ENCODE measurements around the gene DNAAF3.

DNAAF3 gene

DNA sequence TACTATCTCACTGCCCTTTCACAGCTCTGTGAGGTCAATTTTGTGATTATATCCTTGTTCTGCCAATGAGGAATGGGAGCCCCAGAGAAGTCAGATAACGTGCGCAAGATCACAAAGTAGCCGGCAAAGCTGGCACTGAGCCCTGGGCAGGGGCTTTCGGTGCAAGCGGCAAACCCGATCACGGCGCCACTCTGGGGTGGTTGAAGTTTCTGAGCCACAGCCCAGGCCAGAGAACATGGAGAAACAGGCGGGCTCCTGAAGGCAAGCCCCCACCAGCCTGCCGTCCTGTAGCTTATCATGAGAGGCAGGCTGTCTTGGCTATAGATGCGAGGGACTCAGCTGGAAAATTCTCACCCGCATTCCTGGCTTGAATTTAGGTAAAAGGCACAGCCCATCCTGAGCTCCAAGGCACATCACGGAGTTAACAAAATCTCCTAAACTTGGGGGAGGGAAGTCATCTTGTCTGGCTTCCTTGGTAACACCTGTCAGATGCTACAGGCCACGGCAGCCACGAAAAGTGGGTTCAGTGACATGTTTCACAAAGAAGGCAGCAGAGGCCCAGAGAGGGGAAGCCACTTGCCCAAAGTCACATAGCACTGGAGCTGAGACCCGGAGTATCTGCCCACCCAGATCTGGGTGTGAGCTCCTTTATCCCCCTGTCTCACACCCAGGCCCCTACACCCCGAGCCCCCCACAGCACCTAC, 29.9 kb downstream of the DNAAF3 start:
- TF ChIP-seq, protein P1, sequence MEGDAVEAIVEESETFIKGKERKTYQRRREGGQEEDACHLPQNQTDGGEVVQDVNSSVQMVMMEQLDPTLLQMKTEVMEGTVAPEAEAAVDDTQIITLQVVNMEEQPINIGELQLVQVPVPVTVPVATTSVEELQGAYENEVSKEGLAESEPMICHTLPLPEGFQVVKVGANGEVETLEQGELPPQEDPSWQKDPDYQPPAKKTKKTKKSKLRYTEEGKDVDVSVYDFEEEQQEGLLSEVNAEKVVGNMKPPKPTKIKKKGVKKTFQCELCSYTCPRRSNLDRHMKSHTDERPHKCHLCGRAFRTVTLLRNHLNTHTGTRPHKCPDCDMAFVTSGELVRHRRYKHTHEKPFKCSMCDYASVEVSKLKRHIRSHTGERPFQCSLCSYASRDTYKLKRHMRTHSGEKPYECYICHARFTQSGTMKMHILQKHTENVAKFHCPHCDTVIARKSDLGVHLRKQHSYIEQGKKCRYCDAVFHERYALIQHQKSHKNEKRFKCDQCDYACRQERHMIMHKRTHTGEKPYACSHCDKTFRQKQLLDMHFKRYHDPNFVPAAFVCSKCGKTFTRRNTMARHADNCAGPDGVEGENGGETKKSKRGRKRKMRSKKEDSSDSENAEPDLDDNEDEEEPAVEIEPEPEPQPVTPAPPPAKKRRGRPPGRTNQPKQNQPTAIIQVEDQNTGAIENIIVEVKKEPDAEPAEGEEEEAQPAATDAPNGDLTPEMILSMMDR (IDR thresholded peaks at IDR 0.05; ENCODE audit: low read depth, low read length) = no peak
- H3K4me3 ChIP-seq (ENCODE audit: low read depth, low read length) = no peak overlapping the region

DNA sequence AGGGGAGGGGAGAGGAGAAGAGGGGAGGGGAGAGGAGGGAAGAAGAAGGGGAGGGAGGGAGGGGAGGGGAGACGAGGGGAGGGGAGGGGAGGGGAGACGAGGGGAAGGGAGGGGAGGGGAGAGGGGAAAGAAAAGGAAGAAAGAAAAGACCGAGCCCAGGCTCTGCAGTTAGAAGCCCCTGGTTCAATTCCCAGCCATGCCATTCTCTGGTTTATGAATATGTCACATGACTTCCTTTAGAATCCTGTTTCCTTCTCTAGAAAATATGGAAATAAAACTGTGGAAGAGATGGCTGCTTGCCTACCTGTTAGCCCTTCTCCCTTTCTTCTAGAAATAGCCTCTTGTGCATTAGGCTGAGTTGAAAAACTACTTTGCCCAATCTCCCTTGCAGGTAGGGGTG, 31.7 kb downstream of the DNAAF3 start:
- TF ChIP-seq, protein P1 (IDR thresholded peaks at IDR 0.05; ENCODE audit: low read depth, low read length) = no peak
- H3K4me3 ChIP-seq (ENCODE audit: low read depth, low read length) = no peak overlapping the region

DNA sequence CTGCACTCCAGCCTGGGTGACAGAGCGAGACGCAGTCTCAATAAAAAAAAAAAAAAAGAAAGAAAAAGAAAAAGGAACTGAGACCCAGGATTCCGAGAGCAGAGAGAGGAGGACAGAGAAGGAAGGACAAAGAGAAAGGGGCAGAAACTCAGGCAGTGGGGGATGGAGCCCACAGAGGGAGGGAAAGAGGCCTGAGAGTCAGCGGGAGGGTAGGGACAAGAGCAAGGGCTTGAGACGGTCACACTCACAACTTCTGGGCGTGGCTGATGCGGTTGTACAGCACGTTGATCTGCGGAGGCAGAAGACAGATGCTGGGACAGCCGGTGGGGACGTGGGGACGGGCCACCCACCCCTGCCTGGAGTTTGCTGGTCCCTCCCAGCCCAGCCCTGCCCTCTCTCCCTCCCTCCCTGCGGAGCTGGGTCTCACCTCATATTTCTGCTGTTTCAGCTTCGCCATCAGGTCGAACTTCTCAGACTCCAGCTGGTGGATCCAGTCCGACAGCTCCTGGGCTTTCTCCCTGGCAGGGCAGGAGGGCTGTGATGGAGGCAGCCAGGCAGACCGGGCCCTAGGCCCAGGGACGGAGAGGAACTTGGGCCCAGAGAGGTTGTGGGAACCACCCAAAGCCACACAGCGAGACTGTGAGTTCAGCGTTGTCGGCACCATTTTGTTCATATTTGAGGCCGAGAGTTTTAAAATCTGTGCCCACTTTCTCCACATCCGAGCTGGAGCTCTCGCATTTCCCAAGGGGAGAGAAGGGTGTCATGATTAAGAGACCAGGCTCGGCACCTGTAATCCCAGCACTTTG, 32.6 kb downstream of the DNAAF3 start:
- TF ChIP-seq, protein P1 (IDR thresholded peaks at IDR 0.05; ENCODE audit: low read depth, low read length) = no peak
- no peak overlapping the region for H3K4me3 ChIP-seq (ENCODE audit: low read depth, low read length)

DNA sequence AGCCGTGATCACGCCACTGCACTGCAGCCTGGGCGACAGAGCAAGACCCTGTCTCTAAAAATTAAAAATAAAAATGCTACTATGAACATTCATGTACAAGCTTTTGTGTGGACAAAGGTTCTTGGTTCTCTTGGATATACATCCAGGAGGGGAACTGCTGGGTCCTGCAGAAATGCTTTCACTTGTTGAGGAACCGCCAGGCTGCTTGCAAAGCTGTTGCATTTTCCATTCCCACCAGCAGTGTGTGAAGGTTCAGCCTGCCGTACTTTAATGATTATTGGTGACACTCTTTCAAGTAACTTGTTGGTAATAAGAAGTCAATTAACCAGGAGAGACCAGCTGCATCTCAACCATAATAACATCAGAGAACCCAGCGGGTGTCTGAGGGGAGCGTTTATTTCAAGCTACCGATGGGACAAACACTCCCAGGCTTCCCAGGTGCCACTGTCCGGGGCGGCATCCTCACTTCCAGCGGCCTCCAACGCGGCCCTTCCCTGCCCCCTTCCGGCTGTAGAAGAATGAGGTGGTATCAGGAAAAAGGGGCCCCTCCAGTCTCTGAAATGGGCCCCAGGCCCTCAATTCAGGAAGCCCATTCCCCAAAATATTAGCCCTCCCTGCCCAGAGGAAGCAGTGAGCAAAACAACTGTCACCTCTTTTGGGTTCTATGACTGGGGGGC, 33.8 kb downstream of the DNAAF3 start:
- TF ChIP-seq, protein P1 (IDR thresholded peaks at IDR 0.05; ENCODE audit: low read depth, low read length) = no peak
- no peak overlapping the region for H3K4me3 ChIP-seq (ENCODE audit: low read depth, low read length)

DNA sequence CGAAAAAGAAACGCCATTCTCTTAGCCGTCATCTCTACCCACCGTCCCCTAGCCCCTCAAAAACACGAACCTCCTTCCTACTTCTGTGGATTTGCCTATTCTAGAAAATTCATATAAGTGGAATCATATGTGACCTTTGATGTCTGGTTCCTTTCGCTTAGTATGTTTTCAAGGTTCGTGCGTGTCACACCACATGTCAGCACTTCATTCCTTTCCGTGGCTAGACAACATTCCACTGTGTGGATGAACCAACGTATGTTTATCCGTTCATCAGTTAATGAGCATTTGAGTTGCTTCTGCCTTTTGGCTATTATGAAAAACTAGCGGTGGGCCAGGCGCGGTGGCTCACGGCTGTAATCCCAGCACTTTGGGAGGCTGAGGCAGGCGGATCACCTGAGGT, 35.0 kb downstream of the DNAAF3 start:
- TF ChIP-seq, protein P1 (IDR thresholded peaks at IDR 0.05; ENCODE audit: low read depth, low read length) = no peak
- no peak overlapping the region for H3K4me3 ChIP-seq (ENCODE audit: low read depth, low read length)

DNA sequence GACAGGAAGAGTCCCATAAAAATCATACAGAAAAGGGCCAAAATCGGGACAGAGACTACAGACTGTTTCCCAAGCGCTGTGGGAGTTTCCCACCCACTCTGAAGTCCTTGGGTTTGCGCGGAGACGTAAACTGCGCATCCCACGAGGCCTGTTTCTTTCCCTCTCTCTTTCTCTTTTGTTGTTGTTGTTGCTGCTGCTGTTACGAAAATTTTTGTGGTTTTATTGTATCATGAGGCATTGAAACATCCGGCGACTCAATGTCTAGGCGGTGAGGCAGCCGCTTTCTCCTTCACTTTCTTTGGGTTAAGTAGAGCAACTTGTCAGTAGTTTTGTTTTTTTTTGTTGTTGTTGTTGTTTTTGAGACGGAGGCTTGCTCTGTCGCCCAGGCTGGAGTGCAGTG, 47.4 kb downstream of the DNAAF3 start:
- TF ChIP-seq, protein P1 (IDR thresholded peaks at IDR 0.05; ENCODE audit: low read depth, low read length) = no peak
- no peak overlapping the region for H3K4me3 ChIP-seq (ENCODE audit: low read depth, low read length)

All from WI38 (cell line).